Measurements from ENCODE around the gene TIMP3.

TIMP3 gene

DNA sequence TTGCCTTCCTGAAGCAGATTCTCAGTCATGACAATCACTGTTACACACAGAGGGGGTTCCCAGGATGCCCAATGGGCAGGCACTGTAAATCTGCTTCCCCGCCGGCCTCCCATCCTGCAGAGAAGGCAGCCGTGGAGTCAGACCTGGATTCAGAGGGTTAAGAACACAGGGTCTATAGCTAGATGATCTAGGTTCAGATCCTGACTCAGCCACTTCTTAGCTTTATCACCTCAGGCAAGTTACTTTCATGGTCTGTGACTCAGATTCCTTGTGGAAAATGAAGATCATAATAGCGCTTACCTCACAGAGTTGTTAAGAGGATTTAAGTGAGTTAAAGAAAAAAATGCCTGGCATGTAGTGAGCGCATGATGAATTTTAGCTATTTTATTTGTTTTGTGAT is 95.9 kb downstream of the TIMP3 start:
- no peak for DNase-seq

DNA sequence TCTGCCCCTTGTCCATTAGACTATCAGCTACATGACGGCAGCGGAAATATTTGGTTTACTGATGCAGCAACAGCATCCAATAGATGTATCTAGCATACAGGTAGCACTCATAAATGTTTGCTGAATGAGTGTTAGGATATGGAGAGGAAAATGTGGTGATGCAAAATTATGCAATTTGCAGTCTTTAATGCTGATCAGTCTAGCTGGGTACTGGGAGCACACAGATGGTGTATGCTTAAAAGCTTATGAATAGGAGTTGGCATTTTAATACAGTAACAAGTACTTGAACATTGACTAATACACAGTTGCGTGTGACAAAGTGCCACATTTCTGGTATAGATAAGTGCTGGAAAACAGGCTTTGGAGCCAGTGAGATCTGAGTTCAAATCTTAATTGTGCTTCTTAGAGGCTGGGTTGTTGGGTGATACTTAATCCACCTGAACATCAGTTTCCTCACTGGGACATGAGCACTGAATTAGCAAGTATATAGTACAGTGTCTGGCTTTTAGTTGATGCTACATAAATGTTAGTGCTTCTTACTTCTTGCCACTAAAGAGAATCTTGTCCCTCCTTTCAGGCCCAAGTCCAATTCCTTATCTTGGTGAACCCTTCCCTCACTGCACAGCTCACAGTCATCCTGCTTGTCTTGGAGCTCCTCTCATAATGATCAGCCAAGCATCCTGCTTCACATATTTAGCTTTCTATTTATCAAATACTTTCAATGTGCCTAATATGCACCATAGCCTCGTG is 99.6 kb downstream of the TIMP3 start:
- no peak for DNase-seq

DNA sequence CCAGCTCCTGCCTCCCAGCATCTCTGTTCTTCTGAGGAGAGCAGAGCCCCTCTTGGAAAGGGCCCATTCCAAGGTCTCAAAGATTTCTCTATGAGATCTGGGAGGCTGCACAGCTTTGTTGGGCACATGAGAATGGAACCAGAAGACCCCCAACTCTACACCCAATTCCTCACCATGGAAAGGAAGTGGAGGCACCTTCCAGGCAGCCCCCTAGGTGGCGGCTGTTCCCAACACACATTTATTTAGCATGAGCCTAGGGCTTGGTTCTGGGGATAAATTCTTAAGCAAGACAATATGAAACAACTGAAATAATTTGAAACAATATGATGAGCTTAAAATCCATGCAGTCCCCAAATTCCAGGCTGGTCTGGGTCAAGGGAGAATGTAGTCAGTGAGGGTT is 100.4 kb downstream of the TIMP3 start:
- DNase-seq, result no peak

DNA sequence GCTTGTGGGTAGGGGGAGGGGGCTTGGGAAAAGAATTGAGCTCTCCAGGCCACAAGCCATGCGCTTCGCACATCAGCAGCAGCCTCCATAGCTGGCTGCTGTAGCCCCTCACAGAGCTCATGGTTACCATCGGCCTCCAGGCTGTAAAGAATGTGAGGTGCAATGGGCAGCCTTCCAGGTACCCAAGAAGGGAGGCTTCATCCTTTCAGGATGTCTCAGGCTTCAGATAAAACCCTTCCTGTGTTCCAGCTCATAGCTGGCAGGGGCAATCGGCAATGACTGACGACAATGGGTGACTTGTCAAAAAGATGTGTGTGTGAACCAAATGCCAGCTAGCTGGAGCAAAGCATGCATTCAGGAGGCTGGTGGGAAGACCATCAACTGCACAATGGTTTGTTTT is 102.0 kb downstream of the TIMP3 start:
- no peak for DNase-seq

DNA sequence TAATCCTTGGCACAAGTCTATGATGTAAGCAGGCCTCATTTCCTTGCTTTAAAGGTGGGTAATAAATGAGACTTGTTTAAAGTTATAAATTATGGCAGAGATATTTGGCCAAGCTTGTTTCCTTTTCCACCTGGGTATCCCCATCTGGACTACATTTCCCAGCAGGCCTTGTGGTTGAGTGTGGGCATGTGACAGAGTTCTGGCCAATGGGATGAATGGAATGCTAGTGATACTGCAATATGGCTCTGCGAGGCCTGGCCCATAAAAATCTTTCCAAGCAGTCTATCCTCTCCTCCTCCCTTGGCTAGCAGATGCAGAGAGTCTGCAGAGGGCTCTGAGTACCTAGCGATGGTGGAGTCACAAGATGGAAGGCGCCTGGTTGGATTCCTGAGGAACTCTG is 102.5 kb downstream of the TIMP3 start:
- DNase-seq, result no peak

DNA sequence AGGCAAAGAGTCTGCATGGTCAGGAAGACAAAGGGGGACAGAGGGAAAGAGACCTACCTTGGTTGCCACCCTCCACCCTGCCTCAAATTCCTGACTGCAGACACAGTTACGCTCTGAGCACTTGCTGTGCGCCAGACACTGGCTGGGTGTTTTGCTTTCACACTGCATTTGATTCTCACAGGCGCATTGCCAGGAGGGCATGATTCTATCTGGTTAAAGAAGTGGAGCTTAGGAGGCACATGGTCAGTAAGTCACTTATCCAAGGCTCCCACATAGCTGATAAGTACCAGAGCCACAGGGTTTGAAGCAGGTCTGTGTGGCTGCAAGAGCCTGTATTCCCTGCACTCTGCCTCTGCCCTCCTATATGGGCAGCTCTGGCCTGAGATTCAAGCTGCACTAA is 103.9 kb downstream of the TIMP3 start:
- no peak for DNase-seq

DNA sequence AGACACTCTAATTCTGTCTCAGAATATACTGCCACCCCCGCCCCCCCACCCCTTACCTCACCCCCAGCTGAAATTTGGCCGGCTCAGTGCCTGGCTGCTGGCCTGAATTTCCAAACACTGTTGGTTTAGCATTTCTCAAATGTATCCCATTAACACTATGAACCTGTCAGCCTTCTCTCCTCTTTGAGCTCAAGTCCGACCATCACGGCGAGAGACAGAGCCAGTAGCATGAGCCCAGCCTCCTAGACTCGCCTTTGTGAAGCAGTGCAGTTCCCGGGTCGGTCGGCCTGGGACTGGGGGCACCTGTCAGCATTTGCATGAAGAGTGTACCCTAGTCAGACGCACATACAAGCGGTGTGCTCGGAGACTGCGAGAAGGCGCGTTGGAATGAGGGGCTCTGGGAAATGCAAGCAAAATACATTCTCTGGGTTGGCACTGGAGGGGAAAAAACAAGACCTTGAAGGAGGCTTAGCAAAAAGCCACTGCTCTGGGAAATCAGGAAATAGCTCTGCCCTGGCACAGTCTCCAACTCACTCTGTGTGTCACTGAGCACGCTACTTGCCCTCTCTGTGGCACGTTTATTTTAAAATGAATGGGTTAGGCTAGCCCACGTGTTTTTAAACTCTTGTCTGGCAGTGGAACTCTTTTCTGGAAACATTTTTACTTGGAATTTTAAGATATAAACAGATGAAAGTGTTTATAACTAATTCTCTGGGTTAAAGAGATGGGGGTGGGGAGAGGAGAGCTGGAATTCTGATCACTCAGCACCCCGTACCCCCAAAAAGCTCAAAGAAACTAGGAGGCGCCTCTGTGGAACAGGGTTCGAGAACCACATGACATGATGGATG is 108.3 kb downstream of the TIMP3 start:
- no peak for DNase-seq

DNA sequence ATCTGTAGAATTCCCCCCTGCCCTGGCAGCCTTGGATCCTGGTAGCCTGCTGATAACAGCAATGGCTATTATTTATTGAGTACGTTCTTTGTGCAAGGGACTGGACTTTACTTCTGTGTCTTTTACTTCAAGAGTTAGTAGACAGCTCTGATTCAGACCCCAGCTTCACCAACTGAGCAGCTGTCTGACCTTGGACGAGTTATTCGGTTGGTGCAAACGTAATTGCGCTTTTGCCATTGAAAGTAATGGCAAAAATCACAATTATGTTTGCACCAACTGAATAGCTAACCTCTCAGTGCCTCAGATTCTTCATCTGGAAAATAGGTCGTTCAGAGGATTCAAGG is 108.9 kb downstream of the TIMP3 start:
- DNase-seq, result no peak

DNA sequence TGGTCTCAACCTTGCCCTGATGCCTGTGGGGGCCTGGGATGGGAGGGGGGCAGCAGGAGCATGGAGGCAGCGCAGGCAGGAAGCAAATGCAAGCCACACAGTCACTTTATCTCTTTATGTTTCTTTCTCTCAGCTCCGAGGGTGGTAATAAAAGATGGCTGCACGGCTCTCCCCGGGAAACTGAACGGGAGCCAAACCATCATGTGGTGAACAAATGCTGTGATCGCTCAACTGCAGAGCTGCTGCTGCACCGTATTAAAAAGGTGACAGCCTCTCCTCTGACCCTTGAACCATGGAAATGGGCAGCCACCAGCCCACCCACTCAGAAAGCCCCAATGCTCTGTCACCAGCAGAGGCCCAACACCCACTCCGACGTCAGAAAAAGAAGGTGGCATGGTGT is 110.0 kb downstream of the TIMP3 start:
- DNase-seq, result no peak
